Measurements from ENCODE around the gene CAMTA1.

CAMTA1 gene

GRCh38 chr1:7420470-7421100 is 635.3 kb downstream of the CAMTA1 start:
- no peak for TF ChIP-seq CTCF (IDR thresholded peaks at IDR 0.05; ENCODE audit: insufficient read depth, missing control alignments)
- FAIRE-seq (no peak), DNase-seq (ENCODE audit: insufficient read length, low spot score) (no peak)

- DNase-seq (ENCODE audit: insufficient read length, low spot score): no peak
- FAIRE-seq: no peak
- no peak for TF ChIP-seq CTCF (IDR thresholded peaks at IDR 0.05; ENCODE audit: insufficient read depth, missing control alignments)
Measured at GRCh38 chr1:7421471-7422075, 636.3 kb downstream of the CAMTA1 start.

GRCh38 chr1:7422081-7422480 is 636.8 kb downstream of the CAMTA1 start:
- no peak for TF ChIP-seq CTCF (IDR thresholded peaks at IDR 0.05; ENCODE audit: insufficient read depth, missing control alignments)
- no peak for DNase-seq (ENCODE audit: insufficient read length, low spot score)
- FAIRE-seq: no peak

GRCh38 chr1:7422561-7422960 is 637.3 kb downstream of the CAMTA1 start:
- no peak for FAIRE-seq
- DNase-seq (ENCODE audit: insufficient read length, low spot score): no peak
- no peak for TF ChIP-seq CTCF (IDR thresholded peaks at IDR 0.05; ENCODE audit: insufficient read depth, missing control alignments)

- no peak for TF ChIP-seq CTCF (IDR thresholded peaks at IDR 0.05; ENCODE audit: insufficient read depth, missing control alignments)
- FAIRE-seq (no peak), DNase-seq (ENCODE audit: insufficient read length, low spot score) (no peak)
Measured at GRCh38 chr1:7422966-7423365, 637.7 kb downstream of the CAMTA1 start.

- DNase-seq (ENCODE audit: insufficient read length, low spot score) (no peak), FAIRE-seq (no peak)
- TF ChIP-seq CTCF (IDR thresholded peaks at IDR 0.05; ENCODE audit: insufficient read depth, missing control alignments): no peak
Measured at GRCh38 chr1:7424352-7424890, 639.2 kb downstream of the CAMTA1 start.

- FAIRE-seq (no peak), DNase-seq (ENCODE audit: insufficient read length, low spot score) (no peak)
- TF ChIP-seq CTCF (IDR thresholded peaks at IDR 0.05; ENCODE audit: insufficient read depth, missing control alignments): no peak
Measured at GRCh38 chr1:7425229-7425628, 640.0 kb downstream of the CAMTA1 start.
